ENCODE data around the gene CEMIP2.

GRCh38 chr9:71760901-71761300, 7.4 kb downstream of the CEMIP2 start:
- TF ChIP-seq POLR2A (IDR thresholded peaks at IDR 0.05; ENCODE audit: low read depth, low read length) (no peak), TAF1 (IDR thresholded peaks at IDR 0.05; ENCODE audit: low read depth, low read length) (no peak), SPI1 (IDR thresholded peaks at IDR 0.05; ENCODE audit: low read depth, low read length) (no peak)
